CD4-positive, alpha-beta memory T cell (primary cell): Measurements from ENCODE around the gene FBXW4. TPM values are rescaled to one million over a fixed set of nuclear protein-coding genes. Genes with fewer than 3 reads are reported as not detected.
A peak's percentile ranks its signal among the peaks of the same experiment; 100 is the strongest.

Experiments
- CTCF ChIA-PET: fragments of 350-600 bp; sonication (Branson Sonifier 250); formaldehyde crosslinking; loops from one replicate; lab custom pipeline; 2021; ENCODE audit warnings: inconsistent platforms; ENCODE audit not compliant: partially characterized antibody; lab: Charles Lee
- POLR2A ChIA-PET: fragments of 350-600 bp; sonication (Branson Sonifier 250); formaldehyde crosslinking; loops from one replicate; lab custom pipeline; 2021; ENCODE audit not compliant: partially characterized antibody; lab: Charles Lee
- DNase-seq, 5 donors: peaks; one replicate each; pipeline versions ENCODE4 v3.0.0 to v3.0.0-alpha.2; 2020 to 2022; ENCODE audit warnings: mixed read lengths in 1 of 5
- H3K27ac ChIP-seq: one replicate; pipeline ENCODE4 v1.7.0; 2013; ENCODE audit warnings: low read depth, low read length
- H3K27me3 ChIP-seq: 2 replicates; pipeline ENCODE4 v1.7.0; 2013; ENCODE audit warnings: mild to moderate bottlenecking, low read length, moderate library complexity; ENCODE audit not compliant: insufficient read depth
- H3K36me3 ChIP-seq: 2 replicates; pipeline ENCODE4 v1.7.0; 2013; ENCODE audit warnings: mild to moderate bottlenecking, low read length, moderate library complexity; ENCODE audit not compliant: insufficient read depth
- H3K4me1 ChIP-seq: 2 replicates; pipeline ENCODE4 v1.7.0; 2013; ENCODE audit warnings: mild to moderate bottlenecking, low read length, moderate library complexity; ENCODE audit not compliant: insufficient read depth
- H3K4me3 ChIP-seq, 2 donors: one replicate each; pipeline ENCODE4 v1.7.0; 2013; ENCODE audit warnings: low read length in 2 of 2, mild to moderate bottlenecking in 1 of 2
- H3K9me3 ChIP-seq, 2 donors: one replicate each; pipeline ENCODE4 v1.7.0; 2013; ENCODE audit warnings: low read length in 2 of 2, control low read depth in 1 of 2; ENCODE audit not compliant: control insufficient read depth in 1 of 2
- H3K27ac Mint-ChIP-seq, 7 donors: one replicate each; pipeline ENCODE4 v1.8.0; 2020 to 2021; ENCODE audit warnings: mixed read lengths in 7 of 7, mild to moderate bottlenecking in 6 of 7, inconsistent platforms in 3 of 7, moderate library complexity in 3 of 7
- H3K27me3 Mint-ChIP-seq, 2 donors: one replicate each; pipeline ENCODE4 v1.8.0; 2020 to 2021; ENCODE audit warnings: mixed read lengths in 2 of 2
- H3K36me3 Mint-ChIP-seq, 2 donors: one replicate each; pipeline ENCODE4 v1.8.0; 2020 to 2021; ENCODE audit warnings: mixed read lengths in 2 of 2, inconsistent platforms in 1 of 2, mild to moderate bottlenecking in 1 of 2
- H3K4me1 Mint-ChIP-seq, 4 donors: one replicate each; pipeline ENCODE4 v1.8.0; 2020 to 2021; ENCODE audit warnings: mixed read lengths in 4 of 4, mild to moderate bottlenecking in 1 of 4
- H3K4me3 Mint-ChIP-seq, 8 donors: one replicate each; pipeline ENCODE4 v1.8.0; 2020 to 2021; ENCODE audit warnings: mixed read lengths in 8 of 8, mild to moderate bottlenecking in 7 of 8, moderate library complexity in 6 of 8, inconsistent platforms in 3 of 8
- H3K9me3 Mint-ChIP-seq, 8 donors: one replicate each; pipeline ENCODE4 v1.8.0; 2020 to 2021; ENCODE audit warnings: mixed read lengths in 8 of 8, mild to moderate bottlenecking in 5 of 8, inconsistent platforms in 3 of 8, moderate library complexity in 1 of 8
- intact Hi-C: fragments of 100-400 bp; cut with micrococcal nuclease; formaldehyde crosslinking; loops from one replicate; pipeline ENCODE4 v1.15.1; 2023
- polyA plus RNA-seq, 2 donors: library from polyadenylated mRNA; unstranded; fragments of 300-500 nt; fragmentation: Illumina TruSeq; gene quantifications; one replicate each; pipeline ENCODE4 v1.2.3, GENCODE V29; 2021
- total RNA-seq, 2 experiments: library from RNA; stranded (reverse); gene quantifications; one replicate each; pipeline ENCODE4 v1.2.3, GENCODE V29; 2021

The FBXW4 gene
- total and polyA plus RNA-seq, 4 experiments from 2014 or later, result 5.1 to 96.6 (median 46.7) TPM

GRCh38 chr10:101710793-101711192 is 15.8 kb upstream of the FBXW4 start:
- no peak overlapping the region for H3K4me3 ChIP-seq
- peaks cover 0 to 6% (median 5%) of the 10 kb centered on the region in 4 donors for H3K4me1 Mint-ChIP-seq
- no peak overlapping the region for H3K27ac ChIP-seq
- no peaks in the 10 kb centered on the region for H3K36me3 Mint-ChIP-seq
- no peaks in the 10 kb centered on the region for H3K36me3 ChIP-seq
- ChIA-PET CTCF (no interaction called here), POLR2A (no interaction called here)
- no peaks in the 10 kb centered on the region for H3K9me3 ChIP-seq
- intact Hi-C loops, result no loop called here
- no peak overlapping the region for H3K4me3 Mint-ChIP-seq
- no peaks in the 10 kb centered on the region for H3K9me3 Mint-ChIP-seq
- no peaks in the 10 kb centered on the region for H3K27me3 ChIP-seq
- no peak for DNase-seq
- H3K27me3 Mint-ChIP-seq, result peaks cover 9% of the 10 kb centered on the region in 2 donors
- no peak overlapping the region for H3K27ac Mint-ChIP-seq
- no peaks in the 10 kb centered on the region for H3K4me1 ChIP-seq

GRCh38 chr10:101710059-101710695 is 15.2 kb upstream of the FBXW4 start:
- Mint-ChIP-seq H3K27ac (no peak overlapping the region), H3K4me1 (peaks cover 0 to 6% (median 5%) of the 10 kb centered on the region in 4 donors), H3K4me3 (no peak overlapping the region), H3K9me3 (no peaks in the 10 kb centered on the region), H3K27me3 (peaks cover 10% of the 10 kb centered on the region in 2 donors), H3K36me3 (no peaks in the 10 kb centered on the region)
- intact Hi-C loops, result no loop called here
- no peaks in the 10 kb centered on the region for H3K4me1 ChIP-seq
- DNase-seq, result no peak
- H3K36me3 ChIP-seq, result no peaks in the 10 kb centered on the region
- no peaks in the 10 kb centered on the region for H3K27me3 ChIP-seq
- ChIA-PET POLR2A (no interaction called here), CTCF (no interaction called here)
- no peaks in the 10 kb centered on the region for H3K9me3 ChIP-seq
- H3K27ac ChIP-seq, result no peak overlapping the region
- no peak overlapping the region for H3K4me3 ChIP-seq

- H3K9me3 ChIP-seq, result no peaks in the 10 kb centered on the region
- POLR2A ChIA-PET, result no interaction called here
Observed at GRCh38 chr10:101709359-101710058, 14.5 kb upstream of the FBXW4 start.

GRCh38 chr10:101708870-101709269 is 13.9 kb upstream of the FBXW4 start:
- no peak overlapping the region for H3K4me3 Mint-ChIP-seq
- H3K27ac Mint-ChIP-seq, result no peak overlapping the region
- H3K9me3 ChIP-seq, result no peaks in the 10 kb centered on the region
- no peaks in the 10 kb centered on the region for H3K36me3 ChIP-seq
- CTCF ChIA-PET, result no interaction called here
- intact Hi-C loops, result no loop called here
- peaks cover 10 to 17% of the 10 kb centered on the region in 2 donors for H3K27me3 Mint-ChIP-seq
- H3K36me3 Mint-ChIP-seq, result no peaks in the 10 kb centered on the region
- H3K4me1 ChIP-seq, result no peaks in the 10 kb centered on the region
- H3K4me3 ChIP-seq, result no peak overlapping the region
- no peak for DNase-seq
- H3K9me3 Mint-ChIP-seq, result no peaks in the 10 kb centered on the region
- POLR2A ChIA-PET, result no interaction called here
- H3K4me1 Mint-ChIP-seq, result peaks cover 0 to 6% (median 5%) of the 10 kb centered on the region in 4 donors
- no peaks in the 10 kb centered on the region for H3K27me3 ChIP-seq
- H3K27ac ChIP-seq, result no peak overlapping the region

More at GRCh38 chr10:101709359-101710058, 14.5 kb upstream of the FBXW4 start:
- Histone ChIP-seq H3K27me3 (no peaks in the 10 kb centered on the region), H3K4me3 (no peak overlapping the region), H3K27ac (no peak overlapping the region), H3K36me3 (no peaks in the 10 kb centered on the region), H3K4me1 (no peaks in the 10 kb centered on the region)
- CTCF ChIA-PET, result interaction anchor here (0.6 kb wide), 1 partner anchor 63 kb away, joined by 3 read pairs; no protein-coding TSS in a partner anchor
- Mint-ChIP-seq H3K4me3 (no peak overlapping the region), H3K9me3 (no peaks in the 10 kb centered on the region), H3K27ac (no peak overlapping the region), H3K4me1 (peaks cover 0 to 6% (median 5%) of the 10 kb centered on the region in 4 donors), H3K36me3 (no peaks in the 10 kb centered on the region), H3K27me3 (peaks cover 10 to 12% of the 10 kb centered on the region in 2 donors)
- DNase-seq, result no peak
- intact Hi-C loops, result no loop called here

- Mint-ChIP-seq H3K4me1 (peaks cover 0 to 6% (median 5%) of the 10 kb centered on the region in 4 donors), H3K27ac (no peak overlapping the region), H3K27me3 (peaks cover 10 to 17% of the 10 kb centered on the region in 2 donors), H3K36me3 (no peaks in the 10 kb centered on the region), H3K4me3 (no peak overlapping the region), H3K9me3 (no peaks in the 10 kb centered on the region)
- intact Hi-C loops, result no loop called here
- ChIA-PET POLR2A (no interaction called here), CTCF (no interaction called here)
- no peak overlapping the region for H3K27ac ChIP-seq
- no peaks in the 10 kb centered on the region for H3K9me3 ChIP-seq
- no peaks in the 10 kb centered on the region for H3K4me1 ChIP-seq
- H3K27me3 ChIP-seq, result no peaks in the 10 kb centered on the region
- DNase-seq, result no peak
- H3K4me3 ChIP-seq, result no peak overlapping the region
- H3K36me3 ChIP-seq, result no peaks in the 10 kb centered on the region
Observed at GRCh38 chr10:101708073-101708472, 13.1 kb upstream of the FBXW4 start.

GRCh38 chr10:101704331-101704730 is 9.4 kb upstream of the FBXW4 start:
- no peaks in the 10 kb centered on the region for H3K4me1 ChIP-seq
- H3K4me1 Mint-ChIP-seq, result peaks cover 0 to 6% (median 4%) of the 10 kb centered on the region in 4 donors
- no peaks in the 10 kb centered on the region for H3K27me3 ChIP-seq
- peak overlapping the region in 1 of 8 donors; percentile 23 for H3K4me3 Mint-ChIP-seq
- H3K27me3 Mint-ChIP-seq, result peaks cover 5 to 17% of the 10 kb centered on the region in 2 donors
- DNase-seq, result no peak
- H3K36me3 Mint-ChIP-seq, result peaks cover 4% of the 10 kb centered on the region in 2 donors
- intact Hi-C loops, result no loop called here
- no peak overlapping the region for H3K27ac ChIP-seq
- ChIA-PET POLR2A (interaction anchor here (1.2 kb wide), 1 partner anchor 10 kb away, joined by 4 read pairs; no protein-coding TSS in a partner anchor), CTCF (no interaction called here)
- no peak overlapping the region for H3K4me3 ChIP-seq
- H3K9me3 Mint-ChIP-seq, result no peaks in the 10 kb centered on the region
- no peak overlapping the region for H3K27ac Mint-ChIP-seq
- no peaks in the 10 kb centered on the region for H3K9me3 ChIP-seq
- H3K36me3 ChIP-seq, result no peaks in the 10 kb centered on the region

GRCh38 chr10:101696632-101697031 is 1.7 kb upstream of the FBXW4 start:
- peaks cover 13 to 34% (median 20%) of the 10 kb centered on the region in 4 donors for H3K4me1 Mint-ChIP-seq
- intact Hi-C loops, result no loop called here
- no peaks in the 10 kb centered on the region for H3K27me3 Mint-ChIP-seq
- no peaks in the 10 kb centered on the region for H3K9me3 Mint-ChIP-seq
- ChIA-PET CTCF (no interaction called here), POLR2A (no interaction called here)
- no peaks in the 10 kb centered on the region for H3K27me3 ChIP-seq
- H3K4me3 ChIP-seq, result no peak overlapping the region
- no peaks in the 10 kb centered on the region for H3K9me3 ChIP-seq
- no peak overlapping the region for H3K27ac ChIP-seq
- peak overlapping the region in 3 of 8 donors; percentile 32 to 71 (median 38) for H3K4me3 Mint-ChIP-seq
- no peak for DNase-seq
- H3K36me3 ChIP-seq, result no peaks in the 10 kb centered on the region
- peak overlapping the region in 2 of 7 donors; percentile 0 to 99 for H3K27ac Mint-ChIP-seq
- peaks cover 0 to 15% of the 10 kb centered on the region in 2 donors for H3K36me3 Mint-ChIP-seq
- peaks cover 28% of the 10 kb centered on the region for H3K4me1 ChIP-seq
